Measurements from ENCODE around the gene TFCP2. TPM values are rescaled to one million over a fixed set of nuclear protein-coding genes. Genes with fewer than 3 reads are reported as not detected.

TFCP2 gene
- total RNA-seq, 1 donor from 2014 or later: 30.2 TPM

- Histone ChIP-seq H3K27ac (no peak overlapping the region), H3K36me3 (peaks cover 29% of the 10 kb centered on the region), H3K4me1 (no peaks in the 10 kb centered on the region), H3K4me3 (no peak overlapping the region), H3K27me3 (ENCODE audit: low read depth) (no peaks in the 10 kb centered on the region), H3K9me3 (no peaks in the 10 kb centered on the region)
- no peak for TF ChIP-seq CTCF (IDR thresholded peaks at IDR 0.05)
- DNase-seq (no peak), ATAC-seq (peak; percentile 24 to 27)
- intact Hi-C loops (cut with DNase I): no loop called here
These were observed 15.6 kb upstream of the TFCP2 start for GRCh38 chr12:51188359-51189051.

DNA sequence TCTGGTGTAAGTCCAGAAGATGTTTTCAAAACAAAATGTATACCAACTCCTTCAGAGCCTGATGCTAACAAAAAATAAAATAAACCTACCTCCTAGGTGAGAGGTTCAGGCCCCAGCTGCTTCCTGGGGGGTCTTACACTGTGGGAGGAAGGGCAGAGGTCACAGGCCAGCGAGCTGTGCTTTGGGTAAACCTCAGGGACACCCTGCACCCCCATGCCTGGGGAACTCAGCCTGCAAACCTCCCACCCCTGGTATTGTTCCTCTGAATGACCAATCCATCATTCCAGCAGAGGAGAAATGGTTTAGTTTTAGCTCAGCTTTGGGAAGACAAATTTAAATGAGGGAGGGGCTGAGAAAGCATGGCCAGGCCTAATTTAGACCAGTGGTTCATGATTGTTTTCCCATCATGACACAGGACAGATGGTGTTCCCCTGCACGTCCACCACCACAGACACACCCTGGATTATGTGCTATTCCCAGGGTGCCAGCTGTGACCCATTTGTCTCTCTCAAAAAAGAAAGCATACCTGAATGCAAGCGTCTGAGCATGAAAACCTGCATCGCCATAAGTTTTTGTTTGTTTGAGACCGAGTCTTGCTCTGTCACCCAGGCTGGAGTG is 14.5 kb upstream of the TFCP2 start:
- intact Hi-C loops (cut with DNase I): no loop called here
- Histone ChIP-seq H3K27ac (no peak overlapping the region), H3K36me3 (peaks cover 29% of the 10 kb centered on the region), H3K27me3 (ENCODE audit: low read depth) (no peaks in the 10 kb centered on the region), H3K9me3 (no peaks in the 10 kb centered on the region), H3K4me1 (no peaks in the 10 kb centered on the region), H3K4me3 (no peak overlapping the region)
- DNase-seq (no peak), ATAC-seq (no peak)
- no peak for TF ChIP-seq CTCF (IDR thresholded peaks at IDR 0.05)

GRCh38 chr12:51186465-51187085 is 13.6 kb upstream of the TFCP2 start:
- no peak for TF ChIP-seq CTCF (IDR thresholded peaks at IDR 0.05)
- intact Hi-C loops (cut with DNase I): no loop called here
- no peak for ATAC-seq

GRCh38 chr12:51185171-51185717 is 12.3 kb upstream of the TFCP2 start:
- no peak for TF ChIP-seq CTCF (IDR thresholded peaks at IDR 0.05)

More at GRCh38 chr12:51186465-51187085, 13.6 kb upstream of the TFCP2 start:
- H3K4me3 ChIP-seq: no peak overlapping the region
- H3K4me1 ChIP-seq: no peaks in the 10 kb centered on the region
- no peaks in the 10 kb centered on the region for H3K9me3 ChIP-seq
- no peak overlapping the region for H3K27ac ChIP-seq
- no peak for DNase-seq
- no peaks in the 10 kb centered on the region for H3K27me3 ChIP-seq (ENCODE audit: low read depth)
- H3K36me3 ChIP-seq: peaks cover 23% of the 10 kb centered on the region

DNA sequence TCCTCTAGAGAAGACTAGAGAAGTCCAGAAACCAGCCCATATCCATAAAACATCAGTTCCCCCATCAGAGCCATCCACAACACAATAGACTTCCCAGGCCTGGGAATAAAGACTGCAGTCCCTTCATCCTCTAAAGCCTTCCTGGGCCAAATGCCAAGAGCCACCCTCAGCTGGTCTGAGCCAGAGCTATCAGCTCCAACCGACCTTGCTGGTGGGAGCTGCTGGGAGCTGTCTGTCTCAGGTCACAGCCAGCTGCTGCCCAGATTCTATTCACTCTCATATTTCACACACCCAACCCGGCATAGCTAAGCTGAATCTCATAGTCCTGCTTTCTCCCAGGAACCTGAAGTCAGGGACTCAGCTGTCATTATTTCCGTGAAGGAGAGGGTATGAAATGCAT is 10.9 kb upstream of the TFCP2 start:
- Histone ChIP-seq H3K27me3 (ENCODE audit: low read depth) (no peaks in the 10 kb centered on the region), H3K9me3 (no peaks in the 10 kb centered on the region), H3K27ac (no peak overlapping the region), H3K4me3 (no peak overlapping the region), H3K4me1 (no peaks in the 10 kb centered on the region), H3K36me3 (no peaks in the 10 kb centered on the region)
- DNase-seq (no peak), ATAC-seq (no peak)
- no peak for TF ChIP-seq CTCF (IDR thresholded peaks at IDR 0.05)
- intact Hi-C loops (cut with DNase I): no loop called here

More at GRCh38 chr12:51185171-51185717, 12.3 kb upstream of the TFCP2 start:
- Histone ChIP-seq H3K27ac (no peak overlapping the region), H3K36me3 (peaks cover 10% of the 10 kb centered on the region), H3K9me3 (no peaks in the 10 kb centered on the region), H3K27me3 (ENCODE audit: low read depth) (no peaks in the 10 kb centered on the region), H3K4me1 (no peaks in the 10 kb centered on the region), H3K4me3 (no peak overlapping the region)
- ATAC-seq: no peak
- intact Hi-C loops (cut with DNase I): no loop called here
- DNase-seq: no peak

Data from lower lobe of right lung (tissue), 2 donors.